BJ (cell line): ENCODE measurements around the gene GSE1. TPM values are rescaled to one million over a fixed set of nuclear protein-coding genes. Genes with fewer than 3 reads are reported as not detected.

Experiments used
- CTCF ChIA-PET: fragments of 350-600 bp; formaldehyde crosslinking; extraction: SDS; loops from one replicate; lab custom pipeline; 2021; ENCODE audit warnings: antibody characterized with exemption, inconsistent platforms; lab: Yijun Ruan, JAX
- POLR2A ChIA-PET: fragments of 300-600 bp; sonication (Branson Sonifier 250); formaldehyde crosslinking; extraction: SDS; loops from one replicate; lab custom pipeline; 2021; ENCODE audit warnings: antibody characterized with exemption; lab: Charles Lee
- DNase-seq: peaks from one replicate; pipeline ENCODE4 v3.0.0-alpha.2; 2011; ENCODE audit warnings: low read depth
- H3K27me3 ChIP-seq: 2 replicates; pipeline ENCODE4 v1.6.0; 2011; ENCODE audit warnings: low read length; ENCODE audit not compliant: control insufficient read depth, insufficient read depth
- H3K36me3 ChIP-seq: 2 replicates; pipeline ENCODE4 v1.5.1; 2011; ENCODE audit warnings: low read length; ENCODE audit not compliant: control insufficient read depth, insufficient read depth
- H3K4me3 ChIP-seq: 2 replicates; pipeline ENCODE4 v1.5.1; 2011; ENCODE audit warnings: low read depth, mild to moderate bottlenecking, control low read depth, low read length
- CTCF ChIP-seq: IDR thresholded peaks from 2 replicates; pipeline ENCODE4 v1.5.1; 2011; ENCODE audit warnings: low read depth, mild to moderate bottlenecking, control low read depth, inconsistent platforms, low read length, moderate library complexity; ENCODE audit not compliant: insufficient read depth
- polyA plus RNA-seq: library from polyadenylated mRNA; depleted of rRNA; stranded (reverse); fragments of >200 nt; gene quantifications from 2 replicates; pipeline ENCODE4 v1.2.3, GENCODE V29; 2011

The GSE1 gene
- polyA plus RNA-seq, 1 experiment: 16.2 TPM

GRCh38 chr16:85711982-85712587, 99.0 kb downstream of the GSE1 start:
- POLR2A ChIA-PET: no interaction called here
- TF ChIP-seq CTCF: no peak
- Histone ChIP-seq H3K27me3 (no peaks in the 10 kb centered on the region), H3K36me3 (no peaks in the 10 kb centered on the region), H3K4me3 (no peak overlapping the region)
- CTCF ChIA-PET: no interaction called here
- DNase-seq: no peak

- CTCF ChIA-PET: interaction anchor here (1.0 to 1.5 kb wide), 2 partner anchors 175 to 292 kb away, joined by 3 to 4 read pairs; no protein-coding TSS in a partner anchor
- POLR2A ChIA-PET: no interaction called here
- Histone ChIP-seq H3K4me3 (no peak overlapping the region), H3K27me3 (no peaks in the 10 kb centered on the region), H3K36me3 (no peaks in the 10 kb centered on the region)
- DNase-seq: no peak
- TF ChIP-seq CTCF: no peak
Observed at GRCh38 chr16:85712801-85713200, 99.7 kb downstream of the GSE1 start.

GRCh38 chr16:85715169-85716021, 102.3 kb downstream of the GSE1 start:
- CTCF ChIA-PET: interaction anchor here (0.5 to 1.8 kb wide), 8 partner anchors 21 to 603 kb away, joined by 3 to 4 read pairs (median 4); no protein-coding TSS in a partner anchor
- no peak for DNase-seq
- no peaks in the 10 kb centered on the region for H3K27me3 ChIP-seq
- no peak overlapping the region for H3K4me3 ChIP-seq
- no peaks in the 10 kb centered on the region for H3K36me3 ChIP-seq
- no peak for TF ChIP-seq CTCF
- POLR2A ChIA-PET: no interaction called here

- H3K27me3 ChIP-seq: no peaks in the 10 kb centered on the region
- no peak overlapping the region for H3K4me3 ChIP-seq
- DNase-seq: no peak
- POLR2A ChIA-PET: no interaction called here
- CTCF ChIA-PET: interaction anchor here (0.5 to 3.5 kb wide), 18 partner anchors 11 to 602 kb away, joined by 3 to 21 read pairs (median 4); no protein-coding TSS in a partner anchor
- no peaks in the 10 kb centered on the region for H3K36me3 ChIP-seq
- TF ChIP-seq CTCF: no peak
Observed at GRCh38 chr16:85716022-85716679, 103.0 kb downstream of the GSE1 start.

GRCh38 chr16:85716680-85717038, 103.5 kb downstream of the GSE1 start:
- ChIA-PET POLR2A (no interaction called here), CTCF (interaction anchor here (0.5 to 3.5 kb wide), 20 partner anchors 11 to 471 kb away, joined by 3 to 21 read pairs (median 4); no protein-coding TSS in a partner anchor)
- no peak for DNase-seq

More at GRCh38 chr16:85716680-85717038, 103.5 kb downstream of the GSE1 start:
- Histone ChIP-seq H3K4me3 (no peak overlapping the region), H3K27me3 (no peaks in the 10 kb centered on the region), H3K36me3 (no peaks in the 10 kb centered on the region)
- TF ChIP-seq CTCF: no peak
